OCI-LY3 (cell line): ENCODE data around the gene SOX9.
"Not testable (repeated sequence)": the region's sequence is repeated elsewhere in the genome, so short reads cannot be mapped to it uniquely, and the experiment has no call there.

ENCODE experiments used
- H2AFZ ChIP-seq: fragments of 200-600, 300-600 bp; shearing (Covaris generic); 2 replicates; pipeline ENCODE4 v1.6.0; 2014; ENCODE audit warnings: antibody characterized with exemption, low read depth, low read length
- H3K27ac ChIP-seq: fragments of 200-600, 300-600 bp; sonication (generic); 2 replicates; pipeline ENCODE4 v1.5.1; 2014; ENCODE audit warnings: mild to moderate bottlenecking, low read length, moderate library complexity, mixed read lengths
- H3K27me3 ChIP-seq: fragments of 200-600, 300-600 bp; sonication (generic); 2 replicates; pipeline ENCODE4 v1.6.1; 2014; ENCODE audit warnings: low read depth, low read length, mixed read lengths
- H3K36me3 ChIP-seq: fragments of 200-600, 300-600 bp; sonication (generic); replicated peaks from 2 replicates; pipeline ENCODE3; 2014; ENCODE audit warnings: low read depth, low read length, mixed read lengths
- H3K4me1 ChIP-seq: fragments of 300-600, 200-600 bp; sonication (generic); 2 replicates; pipeline ENCODE4 v1.6.1; 2014; ENCODE audit warnings: low read length, mixed read lengths
- H3K4me2 ChIP-seq: fragments of 200-600, 300-600 bp; sonication (generic); 2 replicates; pipeline ENCODE4 v1.6.1; 2014; ENCODE audit warnings: low read length, mixed read lengths
- H3K4me3 ChIP-seq: fragments of 300-600, 200-600 bp; sonication (generic); 2 replicates; pipeline ENCODE4 v1.5.1; 2014; ENCODE audit warnings: antibody characterized with exemption, mild to moderate bottlenecking, low read length, moderate library complexity
- H3K79me2 ChIP-seq: fragments of 300-600, 200-600 bp; shearing (Covaris generic); 2 replicates; pipeline ENCODE4 v1.6.1; 2014; ENCODE audit warnings: mild to moderate bottlenecking, low read length, mixed read lengths
- H3K9ac ChIP-seq: fragments of 300-600, 200-600 bp; shearing (Covaris generic); 2 replicates; pipeline ENCODE4 v1.6.0; 2014; ENCODE audit warnings: mild to moderate bottlenecking, low read length, moderate library complexity
- H3K9me3 ChIP-seq: fragments of 200-600, 300-600 bp; shearing (Covaris generic); 2 replicates; pipeline ENCODE4 v1.6.1; 2014; ENCODE audit warnings: low read length, mixed read lengths; ENCODE audit not compliant: insufficient read depth
- H4K20me1 ChIP-seq: fragments of 200-600, 300-600 bp; sonication (generic); 2 replicates; pipeline ENCODE4 v1.6.1; 2016; ENCODE audit warnings: low read length, mixed read lengths; ENCODE audit not compliant: insufficient read depth
- EZH2phosphoT487 ChIP-seq: fragments of 200-600 bp; shearing (Covaris generic); IDR thresholded peaks from 2 replicates; pipeline ENCODE4 v1.6.1; 2018; ENCODE audit warnings: antibody characterized with exemption, mixed run types, low read depth
- TF ChIP-seq, protein P1 (sequence below): fragments of 200-600, 300-600 bp; sonication (generic); IDR thresholded peaks from 2 replicates; pipeline ENCODE4 v1.5.1; 2014; ENCODE audit warnings: antibody characterized with exemption, low read length, low read depth

The SOX9 gene

DNA sequence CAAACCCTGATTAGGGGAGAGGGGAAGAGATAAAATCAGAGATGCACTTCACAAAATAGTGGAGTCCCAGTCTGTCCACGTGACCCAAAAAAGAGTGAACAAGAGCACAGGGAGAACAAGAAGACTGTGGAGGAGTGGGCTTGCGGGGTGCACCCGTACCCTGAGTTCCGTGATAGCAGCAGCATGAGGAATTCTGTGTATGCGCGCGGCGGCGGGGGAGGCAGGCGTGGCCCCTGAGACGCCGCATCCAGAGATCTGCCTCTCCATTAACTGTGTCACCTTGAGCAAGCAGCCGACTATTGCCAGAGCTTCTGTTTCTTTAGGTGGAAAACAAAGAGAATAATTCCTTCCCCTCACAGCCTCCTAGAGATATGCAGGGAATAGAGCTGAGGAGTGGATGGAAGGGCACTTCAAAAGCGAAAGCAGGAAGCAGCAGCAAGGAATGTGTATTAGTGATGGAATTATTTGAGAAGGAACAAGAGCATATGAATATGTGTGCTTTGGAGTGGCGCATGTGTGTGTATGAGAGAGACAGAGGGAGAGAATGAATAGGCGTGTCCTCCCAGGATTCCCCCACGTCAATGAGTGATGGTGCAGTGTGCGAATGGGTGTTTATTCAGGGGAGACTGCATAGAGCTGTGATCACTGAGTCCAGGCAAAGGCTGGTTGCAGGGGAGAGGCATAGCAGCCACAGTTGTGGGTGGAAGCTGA, 10.4 kb upstream of the SOX9 start:
- peaks cover 4% of the 10 kb centered on the region for H3K27me3 ChIP-seq
- H3K4me3 ChIP-seq, result no peak overlapping the region
- no peaks in the 10 kb centered on the region for H4K20me1 ChIP-seq
- no peak overlapping the region for H3K27ac ChIP-seq
- H2AFZ ChIP-seq, result no peak overlapping the region
- no peak overlapping the region for H3K4me2 ChIP-seq
- no peaks in the 10 kb centered on the region for H3K9me3 ChIP-seq
- H3K36me3 ChIP-seq, result no peaks in the 10 kb centered on the region
- TF ChIP-seq EZH2phosphoT487, result no peak
- TF ChIP-seq, protein P1, sequence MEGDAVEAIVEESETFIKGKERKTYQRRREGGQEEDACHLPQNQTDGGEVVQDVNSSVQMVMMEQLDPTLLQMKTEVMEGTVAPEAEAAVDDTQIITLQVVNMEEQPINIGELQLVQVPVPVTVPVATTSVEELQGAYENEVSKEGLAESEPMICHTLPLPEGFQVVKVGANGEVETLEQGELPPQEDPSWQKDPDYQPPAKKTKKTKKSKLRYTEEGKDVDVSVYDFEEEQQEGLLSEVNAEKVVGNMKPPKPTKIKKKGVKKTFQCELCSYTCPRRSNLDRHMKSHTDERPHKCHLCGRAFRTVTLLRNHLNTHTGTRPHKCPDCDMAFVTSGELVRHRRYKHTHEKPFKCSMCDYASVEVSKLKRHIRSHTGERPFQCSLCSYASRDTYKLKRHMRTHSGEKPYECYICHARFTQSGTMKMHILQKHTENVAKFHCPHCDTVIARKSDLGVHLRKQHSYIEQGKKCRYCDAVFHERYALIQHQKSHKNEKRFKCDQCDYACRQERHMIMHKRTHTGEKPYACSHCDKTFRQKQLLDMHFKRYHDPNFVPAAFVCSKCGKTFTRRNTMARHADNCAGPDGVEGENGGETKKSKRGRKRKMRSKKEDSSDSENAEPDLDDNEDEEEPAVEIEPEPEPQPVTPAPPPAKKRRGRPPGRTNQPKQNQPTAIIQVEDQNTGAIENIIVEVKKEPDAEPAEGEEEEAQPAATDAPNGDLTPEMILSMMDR, result no peak
- H3K79me2 ChIP-seq, result no peaks in the 10 kb centered on the region
- H3K9ac ChIP-seq, result no peak overlapping the region
- no peaks in the 10 kb centered on the region for H3K4me1 ChIP-seq

DNA sequence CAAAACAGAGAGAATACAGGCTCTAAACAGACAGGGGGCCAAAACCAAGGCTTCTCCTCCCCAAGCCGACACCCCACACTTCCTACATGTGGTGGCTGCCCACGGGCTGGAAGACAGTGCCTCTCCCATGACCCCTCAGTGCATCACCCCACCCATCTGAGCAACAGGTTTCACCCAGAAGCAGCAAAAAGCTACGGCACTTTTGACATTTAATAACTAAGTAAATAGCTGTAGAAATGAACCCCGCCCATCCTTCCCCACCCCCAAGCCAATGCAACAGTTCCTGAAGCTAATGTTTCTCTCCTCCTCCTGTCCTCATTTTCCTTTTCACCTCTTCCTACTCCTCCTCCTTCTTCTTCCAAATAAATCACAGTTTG, 9.9 kb upstream of the SOX9 start:
- Histone ChIP-seq H3K9me3 (no peaks in the 10 kb centered on the region), H3K9ac (no peak overlapping the region), H3K4me3 (no peak overlapping the region), H3K79me2 (no peaks in the 10 kb centered on the region), H3K4me2 (no peak overlapping the region), H2AFZ (no peak overlapping the region), H3K27me3 (peaks cover 4% of the 10 kb centered on the region), H3K36me3 (no peaks in the 10 kb centered on the region), H3K27ac (no peak overlapping the region), H4K20me1 (no peaks in the 10 kb centered on the region), H3K4me1 (no peaks in the 10 kb centered on the region)
- no peak for TF ChIP-seq EZH2phosphoT487
- TF ChIP-seq, protein P1, result no peak

DNA sequence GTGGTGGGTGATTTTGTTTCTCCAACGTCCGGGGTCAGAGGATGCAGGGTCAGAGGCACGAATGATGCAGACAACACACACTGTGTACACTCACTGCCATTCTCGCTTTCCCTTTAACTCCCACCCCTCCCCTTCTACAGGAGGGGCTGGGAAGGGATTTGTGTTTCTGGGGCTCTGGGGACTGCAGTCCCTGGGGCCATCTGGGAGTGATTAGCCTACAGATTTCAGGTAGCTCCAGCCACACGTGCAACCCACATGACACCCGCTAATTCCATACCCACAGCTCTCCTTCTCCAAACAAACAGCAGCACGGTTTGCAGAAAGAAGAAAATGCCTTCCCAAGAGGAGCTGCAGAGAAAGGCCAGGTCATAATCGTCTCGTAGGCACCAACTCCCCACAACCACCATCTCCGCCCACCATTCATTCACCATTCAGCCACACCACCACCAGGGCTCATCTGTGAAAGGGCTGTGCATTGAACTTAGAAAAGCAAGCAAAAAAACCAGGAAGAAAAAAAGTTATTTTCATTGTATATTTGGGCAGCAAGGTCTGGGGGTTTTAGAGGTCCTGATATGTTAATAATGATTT, 9.4 kb upstream of the SOX9 start:
- Histone ChIP-seq H3K4me3 (no peak overlapping the region), H3K4me1 (no peaks in the 10 kb centered on the region), H2AFZ (no peak overlapping the region), H4K20me1 (no peaks in the 10 kb centered on the region), H3K79me2 (no peaks in the 10 kb centered on the region), H3K9ac (no peak overlapping the region), H3K27ac (no peak overlapping the region), H3K27me3 (peaks cover 4% of the 10 kb centered on the region), H3K36me3 (no peaks in the 10 kb centered on the region), H3K4me2 (no peak overlapping the region), H3K9me3 (no peaks in the 10 kb centered on the region)
- no peak for TF ChIP-seq EZH2phosphoT487
- TF ChIP-seq, protein P1, result no peak

DNA sequence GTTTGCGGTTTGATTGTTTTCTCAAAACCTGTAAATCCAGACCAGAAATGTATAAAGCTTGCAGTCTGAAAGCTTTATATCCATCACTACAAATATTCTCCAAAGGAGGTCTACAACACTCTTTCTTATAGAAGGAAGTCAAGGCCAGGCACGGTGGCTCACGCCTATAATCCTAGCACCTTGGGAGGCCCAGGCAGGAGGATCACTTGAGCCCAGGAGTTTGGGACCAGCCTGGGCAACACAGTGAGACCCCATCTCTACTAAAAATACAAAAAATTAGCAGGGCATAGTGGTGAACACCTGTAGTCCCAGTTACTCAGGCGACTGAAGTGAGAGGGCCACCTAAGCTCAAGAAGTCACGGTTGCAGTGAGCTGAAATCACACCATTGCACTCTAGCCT, 8.9 kb upstream of the SOX9 start:
- H3K79me2 ChIP-seq, H3K27ac ChIP-seq, H4K20me1 ChIP-seq, H3K9ac ChIP-seq, H3K27me3 ChIP-seq, H2AFZ ChIP-seq, H3K4me1 ChIP-seq, H3K4me2 ChIP-seq, H3K36me3 ChIP-seq, H3K4me3 ChIP-seq, H3K9me3 ChIP-seq: not testable (repeated sequence)
